NCI-H2107 treated with DMSO at 0.1 percent for 48 hours (cell line): ENCODE results near the gene SLC37A4.
"Not testable (repeated sequence)": the region's sequence is repeated elsewhere in the genome, so short reads cannot be mapped to it uniquely, and the experiment has no call there.

Source experiments
- DNase-seq: peaks from one replicate; lab custom pipeline; 2025; ENCODE audit not compliant: unreplicated experiment; lab: John Stamatoyannopoulos, UW

SLC37A4 gene

GRCh38 chr11:119042927-119043326 lies 12.2 kb upstream of the SLC37A4 start:
- DNase-seq, result no peak

GRCh38 chr11:119041821-119042514 lies 11.3 kb upstream of the SLC37A4 start:
- no peak for DNase-seq

GRCh38 chr11:119039471-119039870 lies 8.8 kb upstream of the SLC37A4 start:
- not testable (repeated sequence) for DNase-seq

- no peak for DNase-seq
Observed at GRCh38 chr11:119038884-119039283, 8.2 kb upstream of the SLC37A4 start.

- DNase-seq, result no peak
Observed at GRCh38 chr11:119034813-119035212, 4.1 kb upstream of the SLC37A4 start.

GRCh38 chr11:119033421-119033820 lies 2.7 kb upstream of the SLC37A4 start:
- DNase-seq, result not testable (repeated sequence)

GRCh38 chr11:119031912-119032280 lies 1.2 kb upstream of the SLC37A4 start:
- no peak for DNase-seq

- no peak for DNase-seq
Observed at GRCh38 chr11:119030029-119030328, 698 bp downstream of the SLC37A4 start.

- DNase-seq, result no peak
Observed at GRCh38 chr11:119029340-119030028, 1.2 kb downstream of the SLC37A4 start.

- DNase-seq, result no peak
Observed at GRCh38 chr11:119029069-119029339, 1.7 kb downstream of the SLC37A4 start.

GRCh38 chr11:119028346-119029068 lies 2.2 kb downstream of the SLC37A4 start:
- DNase-seq, result no peak

GRCh38 chr11:119027561-119028345 lies 2.9 kb downstream of the SLC37A4 start:
- DNase-seq, result no peak

- no peak for DNase-seq
Observed at GRCh38 chr11:119026970-119027369, 3.7 kb downstream of the SLC37A4 start.

- no peak for DNase-seq
Observed at GRCh38 chr11:119025978-119026766, 4.5 kb downstream of the SLC37A4 start.

- DNase-seq, result no peak
Observed at GRCh38 chr11:119025541-119025940, 5.1 kb downstream of the SLC37A4 start.

GRCh38 chr11:119025099-119025473 lies 5.6 kb downstream of the SLC37A4 start:
- no peak for DNase-seq

- DNase-seq, result no peak
Observed at GRCh38 chr11:119024430-119025098, 6.1 kb downstream of the SLC37A4 start.

- no peak for DNase-seq
Observed at GRCh38 chr11:119023741-119024140, 6.9 kb downstream of the SLC37A4 start.

- DNase-seq, result no peak
Observed at GRCh38 chr11:119021631-119022030, 9.0 kb downstream of the SLC37A4 start.

- DNase-seq, result no peak
Observed at GRCh38 chr11:119019996-119020395, 10.7 kb downstream of the SLC37A4 start.
